Measurements from ENCODE around the gene ARF3.

DNA sequence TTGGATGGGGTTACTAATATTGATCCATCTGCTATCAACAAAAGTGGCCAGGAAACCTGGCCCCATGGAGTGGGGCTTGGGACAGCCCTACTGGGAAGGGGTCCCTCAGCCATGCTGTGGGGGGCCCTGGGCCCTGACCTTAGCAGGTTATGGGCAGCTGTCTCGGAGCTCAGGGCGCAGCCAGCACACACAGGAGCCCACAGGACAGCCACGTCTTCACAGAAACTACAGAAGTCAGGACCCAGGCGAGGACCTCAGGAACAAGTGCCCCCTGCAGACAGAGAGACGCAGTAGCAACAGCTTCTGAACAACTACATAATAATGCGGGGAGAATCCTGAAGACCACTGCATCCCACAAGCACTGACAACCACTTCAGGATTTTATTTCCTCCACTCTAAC lies 20.1 kb downstream of the ARF3 start:
- TF ChIP-seq SUZ12 (IDR thresholded peaks at IDR 0.05; ENCODE audit: extremely low read depth, insufficient read depth, insufficient read length) = no peak
- no peak for TF ChIP-seq YY1 (IDR thresholded peaks at IDR 0.05; ENCODE audit: insufficient read depth, insufficient read length)

Data from NT2/D1 (cell line).